Colonic mucosa (tissue), 4 donors: ENCODE measurements around the gene ANKRD33B. TPM values are rescaled to one million over a fixed set of nuclear protein-coding genes. Genes with fewer than 3 reads are reported as not detected.

Experiments
- DNase-seq: peaks from one replicate; pipeline ENCODE4 v3.0.0-alpha.2; 2020
- H3K27ac ChIP-seq: fragments of 200-600 bp; one replicate; pipeline ENCODE4 v1.8.0; 2021
- H3K27me3 ChIP-seq: fragments of 200-600 bp; one replicate; pipeline ENCODE4 v1.8.0; 2021
- H3K36me3 ChIP-seq: fragments of 200-600 bp; one replicate; pipeline ENCODE4 v1.8.0; 2021
- H3K4me1 ChIP-seq: fragments of 200-600 bp; one replicate; pipeline ENCODE4 v1.8.0; 2021; ENCODE audit warnings: mild to moderate bottlenecking
- H3K4me3 ChIP-seq: fragments of 200-600 bp; one replicate; pipeline ENCODE4 v1.8.0; 2021
- H3K9ac ChIP-seq, 2 donors: one replicate each; pipeline ENCODE4 v1.7.0; 2013; ENCODE audit warnings: control low read depth in 2 of 2, low read depth in 2 of 2, low read length in 2 of 2
- H3K9me3 ChIP-seq: fragments of 200-600 bp; one replicate; pipeline ENCODE4 v1.8.0; 2021
- intact Hi-C: fragments of 100-400 bp; cut with DNase I; formaldehyde crosslinking; loops from one replicate; pipeline ENCODE4 v1.14.1; 2022
- total RNA-seq, 2 donors: library from RNA; stranded (reverse); fragmentation: NEBNext Ultra II Directional in 1 of 2; extraction: Animal tissue kit (Norgen Biotek cat#: 25700) in 1 of 2; gene quantifications; one replicate each; pipeline ENCODE4 v1.2.1, GENCODE V29; 2021
- TF ChIP-seq, protein P1 (sequence below): fragments of 200-600 bp; IDR thresholded peaks from one replicate; pipeline ENCODE4 v1.8.0; 2022; ENCODE audit warnings: antibody characterized with exemption, mild to moderate bottlenecking
- donor health status: healthy.
- donor health status: DM: no; HTN: no; CAD: no.
- donor health status: DM: no; HTN: no; CAD: no.

ANKRD33B gene
- total RNA-seq, 2 donors from 2014 or later = 0.47 to 0.66 TPM

DNA sequence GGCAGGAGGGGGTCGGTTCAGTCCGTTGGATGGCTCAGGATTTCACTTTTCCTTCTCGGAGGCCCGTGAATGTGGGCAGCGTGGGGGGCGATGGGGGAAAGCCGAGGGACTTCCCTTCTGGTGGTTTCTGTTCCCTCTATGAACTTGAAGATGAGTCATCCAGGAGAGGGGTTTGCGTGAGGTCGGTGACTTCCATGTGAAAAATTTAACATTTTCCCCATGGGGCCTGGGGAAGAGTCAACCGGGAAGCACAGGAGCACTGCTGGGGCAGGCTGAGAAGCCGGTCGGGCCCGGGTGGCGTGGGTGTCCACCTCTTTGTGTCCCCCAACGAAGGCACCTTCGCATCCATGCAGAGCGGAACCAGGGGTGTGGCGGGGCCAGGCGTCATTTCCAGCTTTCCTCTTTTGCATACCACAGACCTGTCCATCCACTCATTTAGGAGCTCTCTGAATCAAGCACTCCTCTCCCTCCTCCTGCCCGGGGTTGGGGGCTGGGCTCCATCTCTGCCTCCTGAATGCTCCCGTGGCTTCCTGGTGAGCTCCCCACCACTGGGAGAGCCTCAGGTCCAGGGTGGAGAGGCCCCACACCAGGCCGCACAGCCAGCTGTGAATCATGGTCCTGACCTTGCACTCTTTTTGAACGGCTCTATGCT, 68.4 kb downstream of the ANKRD33B start:
- Histone ChIP-seq H3K4me1 (no peaks in the 10 kb centered on the region), H3K36me3 (no peaks in the 10 kb centered on the region), H3K27ac (no peak overlapping the region), H3K4me3 (no peak overlapping the region), H3K27me3 (no peaks in the 10 kb centered on the region), H3K9me3 (no peaks in the 10 kb centered on the region), H3K9ac (peak overlapping the region in 1 of 2 donors; percentile 20)
- TF ChIP-seq, protein P1, sequence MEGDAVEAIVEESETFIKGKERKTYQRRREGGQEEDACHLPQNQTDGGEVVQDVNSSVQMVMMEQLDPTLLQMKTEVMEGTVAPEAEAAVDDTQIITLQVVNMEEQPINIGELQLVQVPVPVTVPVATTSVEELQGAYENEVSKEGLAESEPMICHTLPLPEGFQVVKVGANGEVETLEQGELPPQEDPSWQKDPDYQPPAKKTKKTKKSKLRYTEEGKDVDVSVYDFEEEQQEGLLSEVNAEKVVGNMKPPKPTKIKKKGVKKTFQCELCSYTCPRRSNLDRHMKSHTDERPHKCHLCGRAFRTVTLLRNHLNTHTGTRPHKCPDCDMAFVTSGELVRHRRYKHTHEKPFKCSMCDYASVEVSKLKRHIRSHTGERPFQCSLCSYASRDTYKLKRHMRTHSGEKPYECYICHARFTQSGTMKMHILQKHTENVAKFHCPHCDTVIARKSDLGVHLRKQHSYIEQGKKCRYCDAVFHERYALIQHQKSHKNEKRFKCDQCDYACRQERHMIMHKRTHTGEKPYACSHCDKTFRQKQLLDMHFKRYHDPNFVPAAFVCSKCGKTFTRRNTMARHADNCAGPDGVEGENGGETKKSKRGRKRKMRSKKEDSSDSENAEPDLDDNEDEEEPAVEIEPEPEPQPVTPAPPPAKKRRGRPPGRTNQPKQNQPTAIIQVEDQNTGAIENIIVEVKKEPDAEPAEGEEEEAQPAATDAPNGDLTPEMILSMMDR = no peak
- intact Hi-C loops = no loop called here
- DNase-seq = no peak

DNA sequence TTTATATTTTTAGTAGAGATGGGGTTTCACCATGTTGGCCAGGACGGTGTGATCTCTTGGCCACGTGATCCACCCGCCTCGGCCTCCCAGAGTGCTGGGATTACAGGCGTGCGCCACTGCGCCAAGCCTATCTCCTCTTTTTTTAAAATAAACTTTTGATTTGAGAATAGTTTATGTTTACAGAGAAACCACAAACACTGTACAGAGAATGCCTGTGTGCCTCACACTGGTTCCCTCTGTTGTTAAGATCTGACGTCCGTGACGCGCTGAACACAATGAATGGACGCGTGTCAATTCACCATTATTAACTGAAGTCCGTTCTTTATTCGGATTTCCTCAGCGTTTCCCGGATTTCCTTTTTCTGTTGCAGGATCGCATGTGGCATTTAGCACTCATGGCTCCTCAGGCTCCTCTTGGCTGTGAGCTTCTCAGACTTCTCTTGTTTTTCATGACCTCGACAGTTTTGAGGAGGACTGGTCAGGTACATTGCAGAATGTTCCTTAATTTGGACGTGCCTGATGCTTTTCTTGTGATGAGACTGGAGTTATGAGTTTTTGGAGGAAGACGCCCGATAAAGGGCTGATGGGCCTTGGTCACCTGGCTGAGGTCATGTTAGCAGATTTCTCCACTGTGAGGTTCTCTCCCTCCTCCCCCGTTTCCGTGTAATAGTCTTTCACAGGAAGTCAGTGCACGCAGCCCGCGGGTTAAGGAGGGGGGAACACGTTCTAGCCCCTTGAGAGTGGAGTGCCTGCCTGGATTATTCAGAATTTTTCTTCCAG, 69.6 kb downstream of the ANKRD33B start:
- H3K27ac ChIP-seq = no peak overlapping the region

GRCh38 chr5:10634050-10634449, 70.2 kb downstream of the ANKRD33B start:
- intact Hi-C loops = no loop called here
- Histone ChIP-seq H3K4me3 (no peak overlapping the region), H3K36me3 (no peaks in the 10 kb centered on the region), H3K27ac (no peak overlapping the region), H3K9me3 (no peaks in the 10 kb centered on the region), H3K9ac (no peak overlapping the region), H3K27me3 (no peaks in the 10 kb centered on the region), H3K4me1 (no peaks in the 10 kb centered on the region)
- TF ChIP-seq, protein P1 = no peak
- DNase-seq = no peak

More for the DNA sequence above, 69.6 kb downstream of the ANKRD33B start:
- DNase-seq = no peak
- intact Hi-C loops = no loop called here
- H3K27me3 ChIP-seq = no peaks in the 10 kb centered on the region
- H3K36me3 ChIP-seq = no peaks in the 10 kb centered on the region
- no peak overlapping the region for H3K9ac ChIP-seq
- no peaks in the 10 kb centered on the region for H3K9me3 ChIP-seq
- TF ChIP-seq, protein P1 = no peak
- H3K4me1 ChIP-seq = no peaks in the 10 kb centered on the region
- no peak overlapping the region for H3K4me3 ChIP-seq

DNA sequence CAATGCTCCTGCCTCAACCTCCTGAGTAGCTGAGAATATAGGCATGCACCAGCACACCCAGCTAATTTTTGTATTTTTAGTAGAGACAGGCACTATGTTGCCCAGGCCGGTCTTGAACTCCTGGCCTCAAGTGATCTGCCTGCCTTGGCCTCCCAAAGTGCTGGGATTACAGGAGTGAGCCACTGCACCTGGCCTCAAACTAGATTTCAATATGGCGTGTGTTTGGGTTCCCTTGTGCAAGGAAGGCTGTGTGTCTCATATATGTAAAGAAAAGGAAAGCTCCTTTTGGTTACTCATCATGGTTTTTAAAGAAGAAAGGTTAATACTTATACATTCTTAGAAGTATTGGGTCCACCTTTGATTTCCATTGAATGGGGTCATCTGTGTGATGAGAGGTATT, 70.7 kb downstream of the ANKRD33B start:
- TF ChIP-seq, protein P1 = no peak
- no peaks in the 10 kb centered on the region for H3K4me1 ChIP-seq
- no peak overlapping the region for H3K4me3 ChIP-seq
- H3K9me3 ChIP-seq = no peaks in the 10 kb centered on the region
- no peaks in the 10 kb centered on the region for H3K36me3 ChIP-seq
- H3K27me3 ChIP-seq = no peaks in the 10 kb centered on the region
- intact Hi-C loops = no loop called here
- DNase-seq = no peak
- H3K27ac ChIP-seq = no peak overlapping the region
- no peak overlapping the region for H3K9ac ChIP-seq

- no peak overlapping the region for H3K27ac ChIP-seq
- no peak overlapping the region for H3K9ac ChIP-seq
- TF ChIP-seq, protein P1 = no peak
- no peaks in the 10 kb centered on the region for H3K9me3 ChIP-seq
- DNase-seq = no peak
- H3K27me3 ChIP-seq = no peaks in the 10 kb centered on the region
- no peaks in the 10 kb centered on the region for H3K4me1 ChIP-seq
- H3K4me3 ChIP-seq = no peak overlapping the region
- H3K36me3 ChIP-seq = no peaks in the 10 kb centered on the region
- intact Hi-C loops = no loop called here
These were observed 71.5 kb downstream of the ANKRD33B start for GRCh38 chr5:10635257-10635866.
